D341Med (cell line): ENCODE data around the gene DCAF8L1.
"Not testable (repeated sequence)": the region's sequence is repeated elsewhere in the genome, so short reads cannot be mapped to it uniquely, and the experiment has no call there.

Experiments used
- DNase-seq: peaks from one replicate; pipeline ENCODE4 v3.0.0; 2012; ENCODE audit warnings: low spot score

DCAF8L1 gene

DNA sequence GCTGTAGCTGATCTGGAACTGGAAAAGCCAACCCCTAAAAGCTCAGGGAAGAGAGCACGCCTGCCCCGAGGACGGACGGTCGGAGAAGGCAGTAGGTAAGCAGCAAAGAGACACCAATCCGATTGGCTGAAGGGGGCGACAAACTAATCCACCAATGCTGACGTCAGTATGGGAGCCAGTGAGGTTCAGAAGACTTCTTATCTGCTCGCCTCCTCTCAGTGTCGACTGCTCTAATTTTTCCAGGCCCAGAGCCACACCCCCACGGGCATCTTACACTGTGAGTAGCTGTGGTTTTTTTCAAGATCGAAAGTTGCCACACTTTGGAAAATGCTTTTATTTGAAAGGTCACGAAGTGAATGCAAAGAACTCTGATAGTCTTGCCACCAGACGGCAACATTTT, at the start of gene DCAF8L1:
Gene DCAF8L1, minus strand, starts transcription at position 101 of the 400 bp plus-strand sequence. CDS start 115 bp downstream, outside the sequence.
- DNase-seq, result no peak

DNA sequence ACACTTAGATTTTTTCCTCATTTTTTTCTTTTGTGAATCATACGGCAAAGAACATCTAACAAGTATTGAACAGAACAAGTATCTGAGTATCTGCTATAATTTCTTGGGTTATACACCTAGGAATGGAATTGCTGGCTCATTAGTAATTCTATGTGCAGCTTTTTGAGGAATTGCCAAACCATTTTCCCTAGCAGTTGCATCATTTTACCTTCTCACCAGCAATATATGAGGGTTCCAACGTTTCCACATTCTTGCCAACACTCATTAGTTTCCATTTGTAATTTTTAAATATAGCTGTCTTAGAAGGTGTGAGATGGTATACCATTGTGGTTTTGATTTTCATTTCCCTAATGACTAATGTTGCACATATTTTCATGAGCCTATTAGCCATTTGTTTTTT, 41.1 kb upstream of the DCAF8L1 start:
- DNase-seq, result no peak

DNA sequence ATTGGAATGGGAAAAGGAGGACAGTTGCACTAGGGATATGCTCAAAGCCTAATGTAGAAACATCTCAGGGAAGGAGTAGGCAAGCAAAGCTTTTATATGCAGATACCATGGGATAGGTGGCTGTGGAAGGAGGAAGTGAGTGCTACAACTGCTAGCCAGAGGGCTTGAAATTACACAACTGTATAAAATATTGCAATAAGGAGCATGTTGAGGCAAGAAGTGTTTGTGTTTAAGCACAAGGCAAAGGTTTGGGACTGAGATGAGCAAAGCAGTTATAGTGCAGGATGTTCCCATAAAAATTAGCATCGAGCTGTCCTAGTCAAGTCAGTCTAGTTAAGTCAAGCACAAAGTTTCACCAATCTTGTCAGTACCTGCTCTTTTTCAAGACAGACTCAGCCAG, 35.6 kb upstream of the DCAF8L1 start:
- no peak for DNase-seq

DNA sequence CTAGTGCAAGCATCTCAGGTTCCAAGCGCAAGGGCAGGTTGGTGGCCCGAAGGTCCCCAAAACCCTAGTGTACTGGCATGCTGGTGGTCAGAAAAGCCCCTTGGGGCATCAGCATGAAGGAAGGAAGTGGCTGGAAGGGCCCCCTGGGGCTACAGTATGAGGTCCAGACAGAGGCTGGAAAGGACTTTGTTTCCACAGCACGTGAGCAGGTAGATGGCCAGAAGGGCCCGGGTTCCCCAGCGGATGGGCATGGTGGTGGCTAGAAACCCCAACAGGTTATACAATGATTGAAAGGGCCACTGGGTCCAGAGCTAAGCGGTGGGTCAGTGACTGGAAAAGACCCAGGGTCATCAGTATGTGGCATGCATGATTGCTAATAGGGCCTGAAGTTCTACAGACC, 34.7 kb upstream of the DCAF8L1 start:
- no peak for DNase-seq

DNA sequence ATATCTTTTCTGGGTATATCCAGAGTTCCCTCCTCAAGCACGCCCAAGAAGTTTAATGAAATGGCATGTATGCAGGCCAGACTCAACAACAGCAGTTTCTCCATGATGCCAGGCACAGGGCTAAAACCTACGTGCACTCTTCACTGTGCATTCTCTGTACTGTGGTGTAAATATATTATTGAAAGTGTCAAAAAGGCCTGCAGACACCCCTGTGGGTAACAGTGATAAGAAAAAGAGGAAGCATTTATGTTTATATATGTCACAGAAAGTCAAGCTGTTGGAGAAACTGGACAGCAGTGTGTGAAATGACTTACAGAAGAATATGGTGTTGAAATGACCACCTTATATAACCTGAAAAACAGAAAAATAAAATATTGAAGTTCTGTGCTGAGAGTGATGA, 29.6 kb upstream of the DCAF8L1 start:
- DNase-seq, result no peak

DNA sequence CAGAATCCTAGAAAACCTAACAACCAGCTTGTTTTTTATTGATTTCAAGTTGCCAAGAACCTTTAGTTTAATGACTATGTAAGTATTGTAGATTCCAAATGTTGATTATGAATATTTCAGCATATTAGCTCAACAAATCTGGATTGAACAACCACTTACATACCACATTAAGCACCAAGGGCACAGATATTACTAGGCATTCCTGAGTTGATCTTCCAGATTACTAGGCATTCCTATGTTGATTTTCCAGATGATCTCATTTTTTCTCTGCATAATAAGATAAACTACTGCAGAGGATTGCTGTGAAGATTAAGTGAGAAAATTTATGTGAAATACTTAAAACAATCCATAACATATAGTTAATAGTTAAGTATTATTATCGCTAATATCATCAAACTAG, 17.4 kb upstream of the DCAF8L1 start:
- no peak for DNase-seq

DNA sequence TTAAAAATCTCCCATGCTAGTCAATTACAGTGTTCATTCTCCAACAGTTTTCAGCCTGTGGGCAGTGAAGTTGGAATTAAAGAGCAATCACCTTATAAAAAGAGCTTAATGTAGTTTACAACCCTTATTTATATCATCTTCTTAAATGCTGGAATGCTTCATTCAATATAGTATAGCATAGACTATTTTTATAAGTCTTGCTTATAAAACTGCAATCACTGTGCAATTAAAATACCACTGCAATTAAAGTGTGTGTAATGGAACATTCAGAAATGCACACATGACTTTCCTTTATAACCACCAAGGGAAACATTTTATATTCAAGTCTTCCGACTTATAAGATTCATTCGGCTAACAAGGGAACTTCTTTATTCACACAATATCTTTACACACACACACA, 16.4 kb upstream of the DCAF8L1 start:
- no peak for DNase-seq

DNA sequence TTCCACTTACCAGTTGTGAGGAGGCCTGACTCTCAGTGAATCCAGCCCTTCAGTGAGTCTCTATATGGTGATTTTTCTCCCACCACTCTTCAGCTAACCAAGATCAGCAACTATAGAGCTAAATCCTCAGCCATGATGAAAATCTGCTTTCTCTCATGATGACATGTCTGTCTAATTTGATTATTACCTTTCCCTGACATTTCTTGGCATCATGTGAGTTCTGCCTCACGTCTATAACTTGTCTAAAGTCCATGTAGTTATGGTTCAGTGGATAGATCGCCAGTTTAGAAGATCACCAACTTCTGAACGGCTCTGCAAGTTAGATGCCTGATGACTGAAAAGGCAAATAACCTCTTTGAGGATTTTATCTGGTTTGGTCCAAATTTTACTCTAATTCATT, 14.9 kb upstream of the DCAF8L1 start:
- DNase-seq, result no peak

DNA sequence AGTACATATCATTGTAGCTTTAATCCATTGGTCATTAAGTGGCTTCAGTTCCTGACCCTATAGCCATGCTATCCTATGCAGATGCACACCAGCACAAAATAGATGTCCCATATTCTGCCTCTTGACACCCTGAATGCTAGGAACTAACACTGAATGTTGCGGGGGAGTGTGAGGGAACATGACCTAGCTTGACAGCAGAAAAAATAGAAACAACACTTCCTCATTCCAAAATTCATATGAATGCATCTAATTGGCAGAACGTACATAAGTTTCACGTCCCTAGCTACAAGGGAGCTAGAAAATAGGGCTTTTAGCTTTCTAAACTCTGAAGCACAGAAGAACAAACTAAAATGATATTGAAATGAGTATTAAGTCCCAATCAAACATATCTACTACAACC, 14.4 kb upstream of the DCAF8L1 start:
- no peak for DNase-seq

DNA sequence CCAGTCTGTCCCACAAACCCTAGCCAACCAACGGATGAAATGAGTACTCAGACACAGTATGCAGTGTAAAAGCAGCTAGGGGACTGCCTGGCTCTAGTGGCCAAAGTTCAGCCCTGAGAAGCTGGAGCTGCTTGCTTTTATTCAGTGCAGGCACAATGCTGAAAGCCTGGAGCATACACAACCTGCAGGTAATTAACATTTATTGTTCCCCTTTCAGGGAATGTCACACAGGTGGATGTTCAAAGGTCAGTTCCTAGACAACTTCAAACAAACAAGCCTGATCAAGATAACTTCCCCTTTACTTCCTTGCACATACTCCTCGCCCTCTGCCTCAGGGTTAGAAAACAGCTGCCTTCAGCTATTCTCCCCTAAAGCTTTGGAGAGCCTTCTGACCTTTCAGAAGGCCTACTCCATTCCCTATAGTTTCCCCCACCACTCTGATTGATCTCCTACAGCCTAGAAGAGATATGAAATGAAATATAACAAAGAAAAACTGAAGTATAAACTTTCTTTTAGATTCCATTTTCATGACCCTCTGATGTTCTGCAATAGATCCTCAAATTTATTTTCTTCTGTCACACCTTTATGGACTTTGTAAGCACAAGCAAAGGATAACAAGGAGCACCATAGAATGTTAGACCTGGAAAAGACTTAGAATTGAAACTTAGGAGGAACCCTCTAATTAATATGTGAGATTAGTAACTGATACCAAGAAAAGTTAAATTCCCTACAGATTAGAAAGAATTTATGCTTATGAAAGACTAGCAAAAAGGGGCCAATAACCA, 6.8 kb upstream of the DCAF8L1 start:
- no peak for DNase-seq

DNA sequence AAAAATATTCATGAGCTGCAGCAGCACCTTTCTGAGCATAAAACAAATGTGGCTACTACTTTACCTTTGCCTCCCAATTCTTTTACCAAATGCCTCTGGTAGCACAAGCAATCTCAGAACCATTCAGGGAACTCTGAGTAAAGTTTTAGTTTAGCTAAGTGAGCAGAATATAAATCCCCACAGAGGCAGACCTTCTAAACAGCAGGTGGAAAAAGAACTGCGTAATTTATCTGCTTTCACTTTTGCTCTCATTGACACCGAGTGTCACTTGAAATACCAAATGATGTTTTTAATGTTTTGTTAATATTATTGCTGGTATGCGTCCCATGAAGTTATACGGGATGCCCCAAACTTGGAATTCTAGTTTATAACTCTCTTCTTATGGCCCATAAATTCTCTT, 4.3 kb downstream of the DCAF8L1 start:
- DNase-seq, result not testable (repeated sequence)

DNA sequence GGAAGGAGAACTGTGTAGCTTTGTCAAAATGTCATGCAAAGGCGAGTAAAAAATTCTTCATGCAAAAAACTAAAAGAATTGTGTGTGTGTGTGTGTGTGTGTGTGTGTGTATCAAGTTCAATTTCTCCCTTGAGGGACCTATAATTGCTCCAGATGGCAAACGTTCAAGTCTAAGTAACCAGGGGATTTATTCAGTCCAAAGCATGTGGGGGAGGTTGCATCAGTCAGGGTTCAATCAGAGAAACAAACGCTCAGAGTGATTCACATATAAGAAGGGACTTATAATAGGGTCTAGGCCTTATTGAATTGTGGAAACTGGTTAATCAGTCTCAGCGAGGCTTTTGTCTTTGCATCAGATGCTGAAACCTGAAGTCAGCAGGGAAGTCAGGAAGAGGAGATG, 5.0 kb downstream of the DCAF8L1 start:
- DNase-seq, result no peak

DNA sequence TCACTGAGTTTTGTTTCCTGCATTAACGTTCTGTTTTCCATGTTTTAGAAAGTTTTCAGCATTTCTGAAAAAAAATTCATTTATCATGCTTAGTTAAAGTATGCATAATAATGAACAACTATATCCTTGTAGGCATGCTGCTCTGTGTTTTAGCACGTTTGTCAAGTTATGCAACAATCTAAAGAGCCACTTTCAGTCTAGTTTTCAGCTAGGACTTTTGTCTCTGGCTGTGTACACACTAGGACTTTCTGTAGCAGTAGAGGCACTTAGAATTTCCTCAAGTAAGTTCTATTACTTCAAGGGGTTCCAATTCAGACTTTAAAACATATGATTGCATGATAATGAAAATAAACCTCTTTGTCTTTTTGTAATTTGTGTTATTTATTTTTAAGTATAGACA, 12.4 kb downstream of the DCAF8L1 start:
- no peak for DNase-seq

DNA sequence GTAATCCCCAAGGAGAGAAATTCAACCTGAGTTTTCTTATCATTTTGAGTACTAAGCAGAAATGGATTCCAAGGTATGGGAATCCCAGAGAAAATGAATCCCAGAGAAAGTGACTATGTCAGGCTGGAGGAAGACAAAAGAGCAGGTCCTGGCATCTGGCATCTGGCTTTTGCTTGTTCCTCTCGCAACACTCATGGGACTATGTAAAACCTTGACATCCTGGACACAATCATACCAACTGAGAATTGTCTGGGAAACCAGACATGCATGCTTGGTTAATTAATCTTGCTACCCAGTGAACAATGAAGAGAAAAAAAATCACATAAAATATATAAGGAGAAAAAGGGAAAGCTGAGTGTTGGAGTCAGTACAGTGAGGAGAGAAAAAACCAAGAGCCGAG, 12.9 kb downstream of the DCAF8L1 start:
- no peak for DNase-seq

DNA sequence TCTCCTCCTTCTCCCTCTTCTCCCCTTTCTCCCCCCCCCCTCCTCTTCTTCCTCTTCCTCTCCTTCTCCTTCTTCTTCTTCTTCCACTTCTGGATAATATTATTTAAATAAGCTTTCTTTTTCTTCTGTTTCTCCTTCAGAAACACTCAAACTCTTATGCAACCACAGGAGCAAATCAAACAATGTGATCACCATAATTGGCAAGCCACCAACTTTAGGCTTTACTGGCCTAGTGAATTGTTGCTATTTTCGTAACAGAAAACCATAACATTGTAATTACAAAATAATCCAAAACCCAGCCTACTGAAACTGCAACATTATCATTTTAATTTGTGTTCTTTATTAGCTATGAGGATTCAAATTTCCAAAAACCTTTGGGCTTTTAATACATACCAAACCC, 14.3 kb downstream of the DCAF8L1 start:
- no peak for DNase-seq

DNA sequence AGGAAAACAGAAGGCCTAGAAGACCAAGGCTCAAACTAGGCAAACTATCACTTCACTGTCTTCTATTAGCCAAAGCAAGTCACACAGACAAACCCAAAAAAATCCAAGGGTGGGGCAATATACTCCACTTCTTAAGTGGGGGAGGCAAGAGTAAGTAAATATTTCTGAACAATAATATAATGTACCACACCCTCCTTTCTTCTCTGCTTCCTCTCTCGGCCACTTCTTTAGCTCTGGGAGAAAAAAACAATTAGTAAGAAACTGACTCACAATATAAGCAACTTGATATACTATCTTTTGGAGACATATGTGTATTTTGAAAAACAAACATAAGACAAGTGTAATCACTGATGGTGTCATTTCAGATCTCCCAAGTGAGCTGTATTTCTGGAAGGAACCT, 14.8 kb downstream of the DCAF8L1 start:
- DNase-seq, result no peak

DNA sequence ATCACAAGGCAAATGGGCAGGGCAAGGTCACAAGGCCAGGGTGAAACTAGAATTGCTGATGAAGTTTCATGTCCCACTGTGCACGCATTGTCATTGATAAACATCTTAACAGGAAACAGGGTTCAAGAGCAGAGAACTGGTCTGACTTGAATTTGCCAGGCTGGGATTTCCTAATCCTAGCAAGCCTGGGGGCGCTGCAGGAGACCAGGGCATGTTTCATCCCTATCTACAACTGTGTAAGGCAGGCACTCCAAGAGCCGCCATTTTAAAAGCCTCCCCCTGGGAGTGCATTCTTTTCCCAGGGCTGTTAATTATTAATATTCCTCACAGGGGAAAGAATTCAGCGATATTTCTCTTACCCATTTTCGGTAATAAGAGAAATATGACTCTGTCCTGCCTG, 15.9 kb downstream of the DCAF8L1 start:
- not testable (repeated sequence) for DNase-seq

DNA sequence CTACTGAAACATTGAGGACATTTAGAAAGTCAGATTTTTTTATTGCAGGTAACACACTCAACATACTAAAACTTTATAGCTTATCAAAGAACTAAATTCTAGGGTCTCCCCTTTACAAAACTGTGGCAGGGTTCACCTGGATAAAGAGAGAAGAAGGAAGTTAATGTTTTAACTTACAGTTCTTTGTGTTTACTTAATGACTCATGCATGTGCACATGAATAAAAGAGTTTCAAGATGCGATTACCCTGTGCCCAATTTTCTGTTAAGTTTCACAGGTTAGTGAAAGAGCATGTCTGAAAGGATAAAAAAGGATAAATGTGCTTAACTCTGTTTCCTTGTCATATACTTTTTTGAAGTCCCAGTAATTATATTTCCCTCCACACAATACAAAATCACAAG, 16.8 kb downstream of the DCAF8L1 start:
- no peak for DNase-seq

DNA sequence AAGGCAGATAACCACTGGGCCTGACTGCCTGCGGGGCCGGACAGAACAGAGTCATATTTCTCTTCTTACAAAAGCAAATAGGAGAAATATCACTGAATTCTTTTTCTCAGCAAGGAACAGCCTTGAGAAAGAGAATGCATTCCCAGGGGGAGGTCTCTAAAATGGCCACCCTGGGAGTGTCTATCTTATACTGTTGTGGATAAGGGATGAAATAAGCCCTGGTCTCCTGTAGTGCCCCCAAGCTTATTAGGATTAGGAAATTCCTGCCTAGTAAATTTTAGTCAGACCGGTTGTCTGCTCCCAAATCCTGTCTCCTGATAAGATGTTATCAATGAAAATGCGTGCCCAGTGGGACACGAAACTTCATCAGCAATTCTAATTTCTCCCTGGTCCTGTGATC, 20.8 kb downstream of the DCAF8L1 start:
- not testable (repeated sequence) for DNase-seq

DNA sequence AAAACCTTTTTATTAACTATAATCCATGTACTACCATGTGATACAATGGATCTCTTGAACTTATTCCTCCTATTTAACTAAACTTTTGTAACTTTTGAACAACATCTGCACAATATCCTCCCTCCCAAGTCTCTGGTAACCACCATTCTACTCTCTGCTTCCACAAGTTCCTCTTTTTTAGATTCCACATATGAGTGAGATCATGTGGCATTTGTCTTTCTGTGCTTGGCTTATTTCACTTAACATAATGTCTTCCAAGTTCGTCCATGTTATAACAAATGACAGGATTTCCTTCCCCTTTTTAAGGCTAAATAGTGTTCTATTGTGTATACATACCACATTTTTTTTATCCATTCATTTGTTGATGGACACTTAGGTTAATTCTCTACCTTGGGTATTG, 28.1 kb downstream of the DCAF8L1 start:
- DNase-seq, result no peak

DNA sequence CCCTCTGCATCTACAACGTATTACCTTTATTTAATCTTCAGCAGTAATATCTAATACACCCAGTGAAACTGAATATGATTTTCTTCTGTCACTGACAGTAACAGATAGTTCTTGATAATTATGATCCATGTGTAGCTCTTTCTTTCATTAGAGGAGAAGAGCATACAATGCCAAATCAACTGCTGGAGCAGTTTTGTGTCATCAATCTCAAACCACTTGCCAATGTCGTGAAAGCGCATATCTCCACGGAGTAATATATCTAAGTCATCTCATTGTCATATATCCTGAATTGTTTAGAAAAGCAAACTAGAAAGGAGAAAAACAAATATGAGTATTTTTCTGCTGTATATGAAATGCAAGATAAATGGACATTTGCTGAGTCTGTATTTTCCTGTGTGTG, 47.9 kb downstream of the DCAF8L1 start:
- DNase-seq, result no peak
